Measurements from ENCODE around the gene DRAM1. TPM values are rescaled to one million over a fixed set of nuclear protein-coding genes. Genes with fewer than 3 reads are reported as not detected.

The DRAM1 gene
- total and polyA plus RNA-seq, 9 of the 15 experiments (the other 6 are each of a cell fraction or from before 2014, with no cell fraction given): 1.4 to 4.3 (median 2.7) TPM

DNA sequence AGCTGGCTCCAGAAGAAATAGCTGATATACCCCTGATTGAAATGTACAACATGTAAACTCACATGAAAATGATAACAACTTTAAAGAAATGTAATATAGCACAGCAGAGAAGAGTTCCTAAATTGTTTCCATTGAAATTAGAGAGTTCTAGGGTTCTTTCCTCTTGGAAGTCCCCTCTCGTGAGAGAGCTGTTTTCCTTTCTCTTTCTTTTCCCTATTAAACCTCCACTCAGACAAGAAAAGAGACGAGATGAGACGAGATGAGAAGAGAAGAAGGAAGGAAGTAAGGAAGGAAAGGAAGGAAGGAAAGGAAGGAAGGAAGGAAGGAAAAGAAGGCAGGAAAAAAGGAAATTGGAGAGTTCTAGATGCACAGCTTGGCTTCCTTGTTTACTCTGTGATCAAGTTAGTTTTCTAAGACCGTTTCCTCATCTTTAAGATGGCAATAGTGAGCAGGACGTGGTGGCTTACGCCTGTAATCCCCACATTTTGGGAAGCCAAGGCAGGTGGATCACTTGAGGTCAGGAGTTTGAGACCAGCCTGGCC is 11.9 kb downstream of the DRAM1 start:
- TF ChIP-seq KLF1 (tag; IDR thresholded peaks at IDR 0.05) (no peak), FOXK2 (conservative IDR thresholded peaks at IDR 0.05 in 1 of 2, IDR thresholded peaks at IDR 0.05 in 1 of 2; ENCODE audit: low read depth in 2 of 2) (0 out of 4 replicates have a peak, but pooled peaks have one; percentile 26 to 29)
- Histone ChIP-seq H3K36me3 (ENCODE audit: control insufficient read depth, insufficient read depth, low read length) (no peaks in the 10 kb centered on the region), H3K4me2 (ENCODE audit: insufficient read depth, low read length) (no peak overlapping the region), H3K9ac (ENCODE audit: insufficient read depth in 1 of 2, low read depth in 2 of 2, low read length in 2 of 2) (no peak overlapping the region), H3K27me3 (ENCODE audit: control insufficient read depth in 2 of 2, insufficient read depth in 2 of 2, low read length in 2 of 2) (no peaks in the 10 kb centered on the region), H3K4me1 (replicated peaks in 1 of 2; ENCODE audit: control insufficient read depth in 2 of 2, insufficient read depth in 2 of 2, low read length in 2 of 2) (no peaks in the 10 kb centered on the region; a peak in 1 of 5 replicates), H3K79me2 (ENCODE audit: control insufficient read depth, insufficient read depth, low read length) (no peaks in the 10 kb centered on the region), H4K20me1 (replicated peaks; ENCODE audit: control insufficient read depth, insufficient read depth, low read length) (no peaks in the 10 kb centered on the region), H3K9me3 (replicated peaks; ENCODE audit: control insufficient read depth, insufficient read depth, low read depth, low read length) (no peaks in the 10 kb centered on the region), H3K4me3 (no peak overlapping the region), H3K27ac (ENCODE audit: extremely low read depth, low read depth, low read length) (no peak overlapping the region), H3K9me1 (ENCODE audit: control insufficient read depth, insufficient read depth, low read length) (no peaks in the 10 kb centered on the region), H2AFZ (ENCODE audit: low read depth, low read length) (peak overlapping the region; percentile 69)
- no peak; the same call in 2 of the 3 replicates for ATAC-seq
- in situ Hi-C loops (cut with MboI) (no loop called here), intact Hi-C loops (cut with micrococcal nuclease) (no loop called here)
- WGBS (ENCODE audit: insufficient coverage, low coverage, missing lambda C conversion rate): 39% methylated on average over 5 of the region's 6 CpGs
- DNase-seq (ENCODE audit: extremely low read depth in 1 of 4, low spot score in 3 of 4): no peak
- CTCF ChIA-PET (ENCODE audit: low intra/inter-chr PET ratio): no interaction called here
- POLR2A ChIA-PET: interaction anchor here (0.6 to 1.3 kb wide), 3 partner anchors 9 to 25 kb away, joined by 3 to 5 read pairs (median 4); partner anchors contain the start of gene DRAM1
- FAIRE-seq: peak; percentile 26
- no TSS peak for BruUV-seq (replicated peaks)

DNA sequence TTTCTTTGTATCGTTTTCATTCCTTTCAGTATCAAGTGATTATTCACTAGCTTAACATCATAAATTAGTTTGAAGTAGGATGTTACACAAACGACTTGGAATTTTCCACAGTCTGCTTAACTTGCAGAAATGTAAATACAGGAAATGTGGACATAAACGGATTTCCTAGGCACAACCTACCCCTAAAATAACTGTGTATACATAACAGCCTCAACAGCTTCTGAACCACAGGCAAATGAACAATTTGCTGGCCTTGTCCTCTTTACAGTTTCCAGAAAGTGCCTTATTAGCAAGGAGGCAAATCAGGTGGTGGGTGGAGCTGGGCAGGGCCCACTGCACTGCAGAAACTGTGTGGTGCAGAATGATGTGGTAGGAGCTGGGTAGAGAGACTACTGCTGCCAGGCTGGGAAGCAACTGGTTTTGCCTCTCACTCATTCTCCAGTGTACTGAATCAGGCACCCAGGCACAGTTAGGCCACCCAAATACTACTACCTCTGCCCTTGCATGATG is 14.1 kb downstream of the DRAM1 start:
- ATAC-seq (no peak), DNase-seq (ENCODE audit: extremely low read depth in 1 of 4, low spot score in 3 of 4) (no peak), FAIRE-seq (no peak)
- no peak overlapping the region for H3K27ac ChIP-seq (ENCODE audit: extremely low read depth, low read depth, low read length)
- no peaks in the 10 kb centered on the region for H3K27me3 ChIP-seq (ENCODE audit: control insufficient read depth in 2 of 2, insufficient read depth in 2 of 2, low read length in 2 of 2)
- no peaks in the 10 kb centered on the region for H3K9me3 ChIP-seq (replicated peaks; ENCODE audit: control insufficient read depth, insufficient read depth, low read depth, low read length)
- intact Hi-C loops (cut with micrococcal nuclease) (no loop called here), in situ Hi-C loops (cut with MboI) (no loop called here)
- no peaks in the 10 kb centered on the region; a peak in 1 of 5 replicates for H3K4me1 ChIP-seq (replicated peaks in 1 of 2; ENCODE audit: control insufficient read depth in 2 of 2, insufficient read depth in 2 of 2, low read length in 2 of 2)
- no peak overlapping the region for H2AFZ ChIP-seq (ENCODE audit: low read depth, low read length)
- no peaks in the 10 kb centered on the region for H3K79me2 ChIP-seq (ENCODE audit: control insufficient read depth, insufficient read depth, low read length)
- H3K36me3 ChIP-seq (ENCODE audit: control insufficient read depth, insufficient read depth, low read length): no peaks in the 10 kb centered on the region
- no TSS peak for BruUV-seq (replicated peaks)
- no peak overlapping the region for H3K4me3 ChIP-seq
- no peak overlapping the region for H3K9ac ChIP-seq (ENCODE audit: insufficient read depth in 1 of 2, low read depth in 2 of 2, low read length in 2 of 2)
- CTCF ChIA-PET (ENCODE audit: low intra/inter-chr PET ratio): no interaction called here
- H3K9me1 ChIP-seq (ENCODE audit: control insufficient read depth, insufficient read depth, low read length): no peaks in the 10 kb centered on the region
- TF ChIP-seq BACH1 (tag; IDR thresholded peaks at IDR 0.05): no peak
- TF ChIP-seq GTF2B (IDR thresholded peaks at IDR 0.05; ENCODE audit: extremely low read depth, insufficient read length): no peak
- TF ChIP-seq, protein P1, sequence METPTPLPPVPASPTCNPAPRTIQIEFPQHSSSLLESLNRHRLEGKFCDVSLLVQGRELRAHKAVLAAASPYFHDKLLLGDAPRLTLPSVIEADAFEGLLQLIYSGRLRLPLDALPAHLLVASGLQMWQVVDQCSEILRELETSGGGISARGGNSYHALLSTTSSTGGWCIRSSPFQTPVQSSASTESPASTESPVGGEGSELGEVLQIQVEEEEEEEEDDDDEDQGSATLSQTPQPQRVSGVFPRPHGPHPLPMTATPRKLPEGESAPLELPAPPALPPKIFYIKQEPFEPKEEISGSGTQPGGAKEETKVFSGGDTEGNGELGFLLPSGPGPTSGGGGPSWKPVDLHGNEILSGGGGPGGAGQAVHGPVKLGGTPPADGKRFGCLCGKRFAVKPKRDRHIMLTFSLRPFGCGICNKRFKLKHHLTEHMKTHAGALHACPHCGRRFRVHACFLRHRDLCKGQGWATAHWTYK (CRISPR knock-in tag; IDR thresholded peaks at IDR 0.05): no peak
- no peak for TF ChIP-seq HDAC3 (IDR thresholded peaks at IDR 0.05; ENCODE audit: borderline replicate concordance, partially characterized antibody)
- no peak for TF ChIP-seq ZNF354B (CRISPR knock-in tag; IDR thresholded peaks at IDR 0.05)
- no peak for TF ChIP-seq MBD2 (IDR thresholded peaks at IDR 0.05; ENCODE audit: borderline replicate concordance, low read depth)
- no peak for TF ChIP-seq FOXK1 (CRISPR knock-in tag; IDR thresholded peaks at IDR 0.05; ENCODE audit: borderline replicate concordance)
- no peak for TF ChIP-seq XRCC4 (IDR thresholded peaks at IDR 0.05; ENCODE audit: extremely low read depth, insufficient read depth, insufficient read length)
- no peak for TF ChIP-seq WHSC1 (IDR thresholded peaks at IDR 0.05; ENCODE audit: low read length)
- TF ChIP-seq, protein P2, sequence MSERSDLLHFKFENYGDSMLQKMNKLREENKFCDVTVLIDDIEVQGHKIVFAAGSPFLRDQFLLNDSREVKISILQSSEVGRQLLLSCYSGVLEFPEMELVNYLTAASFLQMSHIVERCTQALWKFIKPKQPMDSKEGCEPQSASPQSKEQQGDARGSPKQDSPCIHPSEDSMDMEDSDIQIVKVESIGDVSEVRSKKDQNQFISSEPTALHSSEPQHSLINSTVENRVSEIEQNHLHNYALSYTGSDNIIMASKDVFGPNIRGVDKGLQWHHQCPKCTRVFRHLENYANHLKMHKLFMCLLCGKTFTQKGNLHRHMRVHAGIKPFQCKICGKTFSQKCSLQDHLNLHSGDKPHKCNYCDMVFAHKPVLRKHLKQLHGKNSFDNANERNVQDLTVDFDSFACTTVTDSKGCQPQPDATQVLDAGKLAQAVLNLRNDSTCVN (CRISPR knock-in tag; IDR thresholded peaks at IDR 0.05): no peak
- WGBS (ENCODE audit: insufficient coverage, low coverage, missing lambda C conversion rate): 21% methylated on average over 3 of the region's 3 CpGs
- H3K4me2 ChIP-seq (ENCODE audit: insufficient read depth, low read length): no peak overlapping the region
- POLR2A ChIA-PET: interaction anchor here (1.0 to 1.9 kb wide), 5 partner anchors 10 to 15 kb away, joined by 3 to 7 read pairs (median 5); partner anchors contain the start of gene DRAM1
- no peaks in the 10 kb centered on the region for H4K20me1 ChIP-seq (replicated peaks; ENCODE audit: control insufficient read depth, insufficient read depth, low read length)

Data from K562 (cell line).